ENCODE results near the gene UTP25.
"Not testable (repeated sequence)": the region's sequence is repeated elsewhere in the genome, so short reads cannot be mapped to it uniquely, and the experiment has no call there.

UTP25 gene

GRCh38 chr1:209896346-209896745 is 68.6 kb downstream of the UTP25 start:
- DNase-seq (ENCODE audit: low read depth): no peak

- DNase-seq (ENCODE audit: low read depth): not testable (repeated sequence)
Measured at GRCh38 chr1:209898271-209898670, 70.5 kb downstream of the UTP25 start.

- DNase-seq (ENCODE audit: low read depth): not testable (repeated sequence)
Measured at GRCh38 chr1:209898851-209899250, 71.1 kb downstream of the UTP25 start.

GRCh38 chr1:209899948-209900347 is 72.2 kb downstream of the UTP25 start:
- no peak for DNase-seq (ENCODE audit: low read depth)

GRCh38 chr1:209900734-209901133 is 73.0 kb downstream of the UTP25 start:
- no peak for DNase-seq (ENCODE audit: low read depth)

- no peak for DNase-seq (ENCODE audit: low read depth)
Measured at GRCh38 chr1:209901211-209901610, 73.4 kb downstream of the UTP25 start.

GRCh38 chr1:209904774-209905173 is 77.0 kb downstream of the UTP25 start:
- DNase-seq (ENCODE audit: low read depth): not testable (repeated sequence)

Measured in fibroblast of gingiva (primary cell).